GM21367 (cell line): ENCODE results near the gene SERINC4.

Source experiments
- ATAC-seq: cut with Tn5 transposase; IDR thresholded peaks from one replicate; pipeline ENCODE4 v1.9.1; 2021; ENCODE audit not compliant: unreplicated experiment

The SERINC4 gene

GRCh38 chr15:43799209-43799944, 643 bp downstream of the SERINC4 start:
- ATAC-seq = no peak

GRCh38 chr15:43796566-43796965, 3.5 kb downstream of the SERINC4 start:
- ATAC-seq = no peak

GRCh38 chr15:43795997-43796396, 4.0 kb downstream of the SERINC4 start:
- no peak for ATAC-seq

- no peak for ATAC-seq
Observed at GRCh38 chr15:43795197-43795596, 4.8 kb downstream of the SERINC4 start.

GRCh38 chr15:43794269-43795037, 5.6 kb downstream of the SERINC4 start:
- no peak for ATAC-seq

- no peak for ATAC-seq
Observed at GRCh38 chr15:43793647-43794046, 6.4 kb downstream of the SERINC4 start.

GRCh38 chr15:43792761-43793476, 7.1 kb downstream of the SERINC4 start:
- ATAC-seq = no peak

- peak; percentile 81 for ATAC-seq
Observed at GRCh38 chr15:43791993-43792760, 7.8 kb downstream of the SERINC4 start, which contains the start of gene SERF2. Gene SERF2, plus strand, starts transcription at chr15:43792320. Its CDS starts 57 bp downstream, at chr15:43792377.

- no peak for ATAC-seq
Observed at GRCh38 chr15:43789409-43789808, 10.6 kb downstream of the SERINC4 start.

GRCh38 chr15:43779016-43779415, 21.0 kb downstream of the SERINC4 start:
- ATAC-seq = no peak

GRCh38 chr15:43777267-43777914, 22.6 kb downstream of the SERINC4 start:
- peak; percentile 47 for ATAC-seq

GRCh38 chr15:43776718-43777266, 23.2 kb downstream of the SERINC4 start, which contains the start of gene ELL3:
Gene ELL3, minus strand, starts transcription at chr15:43776966. Its CDS starts 65 bp downstream, at chr15:43776901.
- ATAC-seq = peak; percentile 30

- peak; percentile 45 for ATAC-seq
Observed at GRCh38 chr15:43776101-43776717, 23.8 kb downstream of the SERINC4 start.

GRCh38 chr15:43775411-43775965, 24.5 kb downstream of the SERINC4 start:
- ATAC-seq = no peak

- ATAC-seq = no peak
Observed at GRCh38 chr15:43774062-43774461, 26.0 kb downstream of the SERINC4 start.

GRCh38 chr15:43772624-43773023, 27.4 kb downstream of the SERINC4 start:
- ATAC-seq = no peak

- ATAC-seq = no peak
Observed at GRCh38 chr15:43771816-43772215, 28.2 kb downstream of the SERINC4 start.

- no peak for ATAC-seq
Observed at GRCh38 chr15:43769584-43770228, 30.3 kb downstream of the SERINC4 start.
